Measurements from ENCODE around the gene DUSP2. TPM values are rescaled to one million over a fixed set of nuclear protein-coding genes. Genes with fewer than 3 reads are reported as not detected.
"Not testable (repeated sequence)": the region's sequence is repeated elsewhere in the genome, so short reads cannot be mapped to it uniquely, and the experiment has no call there.

Gene DUSP2
- total RNA-seq, 1 experiment from 2014 or later = 4.9 TPM

- BruUV-seq (replicated peaks) = no TSS peak
- no peaks in the 10 kb centered on the region for H3K9me3 ChIP-seq (ENCODE audit: control insufficient read depth, insufficient read depth, low read depth, low read length)
- no peak overlapping the region for H3K27ac ChIP-seq (ENCODE audit: low read length)
- in situ Hi-C loops (cut with HindIII; ENCODE audit: low pct_unique_long_range_greater_than_20kb, low sequenced_read_pairs) (loop anchor here (25.0 kb wide), 1 partner anchor 99 kb away; the partner anchor contains the start of genes CIAO1 and TMEM127), intact Hi-C loops (cut with micrococcal nuclease; ENCODE audit: unreplicated experiment) (no loop called here)
- TF ChIP-seq, protein P1, sequence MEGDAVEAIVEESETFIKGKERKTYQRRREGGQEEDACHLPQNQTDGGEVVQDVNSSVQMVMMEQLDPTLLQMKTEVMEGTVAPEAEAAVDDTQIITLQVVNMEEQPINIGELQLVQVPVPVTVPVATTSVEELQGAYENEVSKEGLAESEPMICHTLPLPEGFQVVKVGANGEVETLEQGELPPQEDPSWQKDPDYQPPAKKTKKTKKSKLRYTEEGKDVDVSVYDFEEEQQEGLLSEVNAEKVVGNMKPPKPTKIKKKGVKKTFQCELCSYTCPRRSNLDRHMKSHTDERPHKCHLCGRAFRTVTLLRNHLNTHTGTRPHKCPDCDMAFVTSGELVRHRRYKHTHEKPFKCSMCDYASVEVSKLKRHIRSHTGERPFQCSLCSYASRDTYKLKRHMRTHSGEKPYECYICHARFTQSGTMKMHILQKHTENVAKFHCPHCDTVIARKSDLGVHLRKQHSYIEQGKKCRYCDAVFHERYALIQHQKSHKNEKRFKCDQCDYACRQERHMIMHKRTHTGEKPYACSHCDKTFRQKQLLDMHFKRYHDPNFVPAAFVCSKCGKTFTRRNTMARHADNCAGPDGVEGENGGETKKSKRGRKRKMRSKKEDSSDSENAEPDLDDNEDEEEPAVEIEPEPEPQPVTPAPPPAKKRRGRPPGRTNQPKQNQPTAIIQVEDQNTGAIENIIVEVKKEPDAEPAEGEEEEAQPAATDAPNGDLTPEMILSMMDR (IDR thresholded peaks at IDR 0.05) = no peak
- TF ChIP-seq, protein P2, sequence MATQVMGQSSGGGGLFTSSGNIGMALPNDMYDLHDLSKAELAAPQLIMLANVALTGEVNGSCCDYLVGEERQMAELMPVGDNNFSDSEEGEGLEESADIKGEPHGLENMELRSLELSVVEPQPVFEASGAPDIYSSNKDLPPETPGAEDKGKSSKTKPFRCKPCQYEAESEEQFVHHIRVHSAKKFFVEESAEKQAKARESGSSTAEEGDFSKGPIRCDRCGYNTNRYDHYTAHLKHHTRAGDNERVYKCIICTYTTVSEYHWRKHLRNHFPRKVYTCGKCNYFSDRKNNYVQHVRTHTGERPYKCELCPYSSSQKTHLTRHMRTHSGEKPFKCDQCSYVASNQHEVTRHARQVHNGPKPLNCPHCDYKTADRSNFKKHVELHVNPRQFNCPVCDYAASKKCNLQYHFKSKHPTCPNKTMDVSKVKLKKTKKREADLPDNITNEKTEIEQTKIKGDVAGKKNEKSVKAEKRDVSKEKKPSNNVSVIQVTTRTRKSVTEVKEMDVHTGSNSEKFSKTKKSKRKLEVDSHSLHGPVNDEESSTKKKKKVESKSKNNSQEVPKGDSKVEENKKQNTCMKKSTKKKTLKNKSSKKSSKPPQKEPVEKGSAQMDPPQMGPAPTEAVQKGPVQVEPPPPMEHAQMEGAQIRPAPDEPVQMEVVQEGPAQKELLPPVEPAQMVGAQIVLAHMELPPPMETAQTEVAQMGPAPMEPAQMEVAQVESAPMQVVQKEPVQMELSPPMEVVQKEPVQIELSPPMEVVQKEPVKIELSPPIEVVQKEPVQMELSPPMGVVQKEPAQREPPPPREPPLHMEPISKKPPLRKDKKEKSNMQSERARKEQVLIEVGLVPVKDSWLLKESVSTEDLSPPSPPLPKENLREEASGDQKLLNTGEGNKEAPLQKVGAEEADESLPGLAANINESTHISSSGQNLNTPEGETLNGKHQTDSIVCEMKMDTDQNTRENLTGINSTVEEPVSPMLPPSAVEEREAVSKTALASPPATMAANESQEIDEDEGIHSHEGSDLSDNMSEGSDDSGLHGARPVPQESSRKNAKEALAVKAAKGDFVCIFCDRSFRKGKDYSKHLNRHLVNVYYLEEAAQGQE (IDR thresholded peaks at IDR 0.05; ENCODE audit: insufficient read depth in 1 of 2, low read depth in 2 of 2, low read length in 1 of 2) = no peak
- no peak for TF ChIP-seq SIN3A (IDR thresholded peaks at IDR 0.05; ENCODE audit: borderline replicate concordance, insufficient read depth, low read depth, low read length)
- TF ChIP-seq POLR2AphosphoS5 (IDR thresholded peaks at IDR 0.05; ENCODE audit: low read depth, low read length) = no peak
- TF ChIP-seq TCF7L2 (IDR thresholded peaks at IDR 0.05; ENCODE audit: low read depth, low read length) = no peak
- ATAC-seq (no peak), DNase-seq (ENCODE audit: low read depth, low spot score) (no peak)
- H3K27me3 ChIP-seq (ENCODE audit: control insufficient read depth, insufficient read depth, low read length) = no peaks in the 10 kb centered on the region
- no peaks in the 10 kb centered on the region for H3K4me1 ChIP-seq (ENCODE audit: control insufficient read depth, insufficient read depth, low read length)
- ChIA-PET POLR2A (no interaction called here), CTCF (no interaction called here)
- H3K4me3 ChIP-seq (ENCODE audit: low read depth in 2 of 2, low read length in 2 of 2) = no peak overlapping the region
- no peaks in the 10 kb centered on the region for H3K36me3 ChIP-seq (ENCODE audit: control insufficient read depth, insufficient read depth, low read length)
Measured at GRCh38 chr2:96163415-96163767, 18.2 kb upstream of the DUSP2 start.

DNA sequence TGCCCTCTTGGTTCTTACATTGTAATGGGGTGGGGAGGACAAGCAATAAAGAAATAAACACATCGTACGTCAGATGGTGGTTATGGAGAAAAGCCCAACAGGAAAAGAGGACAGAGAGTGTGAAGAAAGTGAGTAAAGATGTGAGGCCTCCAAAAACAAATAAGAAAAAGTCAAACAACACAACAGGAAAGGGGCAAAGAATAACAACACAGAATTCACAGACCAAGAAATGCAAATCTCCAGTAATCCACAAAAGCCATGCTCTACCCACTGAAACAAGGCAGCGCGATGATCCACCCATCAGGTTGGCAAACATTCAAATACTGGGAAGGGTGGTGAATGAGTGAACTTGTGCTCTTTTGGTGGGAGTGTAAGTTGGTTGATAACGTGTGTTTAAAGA lies 16.7 kb upstream of the DUSP2 start:
- CTCF ChIA-PET = interaction anchor here (0.6 kb wide), 1 partner anchor 13 kb away, joined by 5 read pairs; no protein-coding TSS in a partner anchor
- BruUV-seq (replicated peaks) = no TSS peak
- ATAC-seq = no peak
- in situ Hi-C loops (cut with HindIII; ENCODE audit: low pct_unique_long_range_greater_than_20kb, low sequenced_read_pairs) (loop anchor here (25.0 kb wide), 1 partner anchor 100 kb away; the partner anchor contains the start of genes CIAO1 and TMEM127), intact Hi-C loops (cut with micrococcal nuclease; ENCODE audit: unreplicated experiment) (no loop called here)
- DNase-seq (ENCODE audit: low read depth, low spot score) = no peak
- Histone ChIP-seq H3K4me1 (ENCODE audit: control insufficient read depth, insufficient read depth, low read length) (no peaks in the 10 kb centered on the region), H3K4me3 (ENCODE audit: low read depth in 2 of 2, low read length in 2 of 2) (no peak overlapping the region), H3K27ac (ENCODE audit: low read length) (no peak overlapping the region), H3K9me3 (ENCODE audit: control insufficient read depth, insufficient read depth, low read depth, low read length) (no peaks in the 10 kb centered on the region), H3K36me3 (ENCODE audit: control insufficient read depth, insufficient read depth, low read length) (no peaks in the 10 kb centered on the region), H3K27me3 (ENCODE audit: control insufficient read depth, insufficient read depth, low read length) (no peaks in the 10 kb centered on the region)
- POLR2A ChIA-PET = interaction anchor here (0.5 kb wide), 1 partner anchor 239 kb away, joined by 3 read pairs; no protein-coding TSS in a partner anchor
- no peak for TF ChIP-seq POLR2AphosphoS5 (IDR thresholded peaks at IDR 0.05; ENCODE audit: low read depth, low read length)
- TF ChIP-seq, protein P2 (IDR thresholded peaks at IDR 0.05; ENCODE audit: insufficient read depth in 1 of 2, low read depth in 2 of 2, low read length in 1 of 2) = no peak

DNA sequence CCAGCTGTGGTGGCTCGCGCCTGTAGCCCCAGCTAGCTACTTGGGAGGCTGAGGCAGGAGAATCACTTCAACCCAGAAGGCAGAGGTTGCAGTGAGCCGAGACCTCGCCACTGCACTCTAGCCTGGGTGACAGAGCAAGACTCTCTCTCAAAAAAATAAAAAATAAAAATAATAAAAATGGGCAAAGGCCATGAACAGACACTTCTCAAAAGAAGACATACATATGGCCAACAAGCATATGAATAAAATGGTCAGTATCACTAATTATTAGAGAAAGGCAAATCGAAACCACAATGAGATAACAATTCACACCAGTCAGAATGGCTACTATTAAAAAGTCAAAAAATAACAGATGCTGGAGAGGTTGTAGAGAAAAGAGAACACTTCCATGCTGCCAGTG lies 15.1 kb upstream of the DUSP2 start:
- H3K4me1 ChIP-seq (ENCODE audit: control insufficient read depth, insufficient read depth, low read length); CTCF ChIA-PET; POLR2A ChIA-PET; H3K4me3 ChIP-seq (ENCODE audit: low read depth in 2 of 2, low read length in 2 of 2); ATAC-seq; H3K27me3 ChIP-seq (ENCODE audit: control insufficient read depth, insufficient read depth, low read length); H3K36me3 ChIP-seq (ENCODE audit: control insufficient read depth, insufficient read depth, low read length); intact Hi-C loops (cut with micrococcal nuclease; ENCODE audit: unreplicated experiment); H3K9me3 ChIP-seq (ENCODE audit: control insufficient read depth, insufficient read depth, low read depth, low read length); DNase-seq (ENCODE audit: low read depth, low spot score); H3K27ac ChIP-seq (ENCODE audit: low read length); BruUV-seq (replicated peaks): not testable (repeated sequence)
- in situ Hi-C loops (cut with HindIII; ENCODE audit: low pct_unique_long_range_greater_than_20kb, low sequenced_read_pairs) = loop anchor here (25.0 kb wide), 1 partner anchor 102 kb away; the partner anchor contains the start of genes CIAO1 and TMEM127

Measured in Panc1 (cell line).